Loucy (cell line): ENCODE data around the gene SASH3.

Source experiments
- H2AFZ ChIP-seq: fragments of 200-600 bp; sonication (generic); 2 replicates; pipeline ENCODE4 v1.6.0; 2016; ENCODE audit warnings: antibody characterized with exemption, mild to moderate bottlenecking, low read length, moderate library complexity
- H3F3A ChIP-seq: fragments of 200-600 bp; 2 replicates; pipeline ENCODE4 v1.6.0; 2016; ENCODE audit warnings: antibody characterized with exemption, low read depth, mild to moderate bottlenecking
- H3K27me3 ChIP-seq: fragments of 200-600 bp; sonication (generic); 2 replicates; pipeline ENCODE4 v1.6.1; 2014; ENCODE audit warnings: low read length, mild to moderate bottlenecking; ENCODE audit not compliant: insufficient read depth, poor library complexity, severe bottlenecking
- H3K36me3 ChIP-seq: fragments of 200-600 bp; sonication (generic); 2 replicates; pipeline ENCODE4 v1.6.1; 2016; ENCODE audit warnings: low read length; ENCODE audit not compliant: insufficient read depth
- H3K4me1 ChIP-seq: fragments of 200-600 bp; sonication (generic); 2 replicates; pipeline ENCODE4 v1.5.1; 2014; ENCODE audit warnings: low read length, mild to moderate bottlenecking; ENCODE audit not compliant: insufficient read depth, poor library complexity, severe bottlenecking
- H3K4me2 ChIP-seq: fragments of 200-600 bp; sonication (generic); 2 replicates; pipeline ENCODE4 v1.6.0; 2014; ENCODE audit warnings: antibody characterized with exemption, low read length, low read depth, mild to moderate bottlenecking; ENCODE audit not compliant: poor library complexity, severe bottlenecking
- H3K4me3 ChIP-seq: fragments of 200-600 bp; sonication (generic); 2 replicates; pipeline ENCODE4 v1.5.1; 2014; ENCODE audit warnings: low read length, mild to moderate bottlenecking, mixed read lengths; ENCODE audit not compliant: poor library complexity, severe bottlenecking
- H3K79me2 ChIP-seq: fragments of 200-600 bp; sonication (generic); 2 replicates; pipeline ENCODE4 v1.6.1; 2014; ENCODE audit warnings: low read length; ENCODE audit not compliant: insufficient read depth
- H3K9ac ChIP-seq: fragments of 200-600 bp; sonication (generic); 2 replicates; pipeline ENCODE4 v1.6.0; 2014; ENCODE audit warnings: mild to moderate bottlenecking, low read depth, low read length, moderate library complexity; ENCODE audit not compliant: poor library complexity, severe bottlenecking
- H3K9me2 ChIP-seq: fragments of 200-600 bp; sonication (generic); replicated peaks from 2 replicates; pipeline ENCODE4 v1.6.1; 2016; ENCODE audit warnings: low read depth, low read length, mixed read lengths
- H3K9me3 ChIP-seq: fragments of 200-600 bp; sonication (generic); 2 replicates; pipeline ENCODE4 v1.6.1; 2014; ENCODE audit warnings: mild to moderate bottlenecking, antibody characterized with exemption, low read length, low read depth; ENCODE audit not compliant: insufficient read depth
- H4K20me1 ChIP-seq: fragments of 200-600 bp; sonication (generic); 2 replicates; pipeline ENCODE4 v1.6.0; 2014; ENCODE audit warnings: antibody characterized with exemption, low read length, mild to moderate bottlenecking; ENCODE audit not compliant: insufficient read depth, poor library complexity, severe bottlenecking
- EZH2phosphoT487 ChIP-seq: fragments of 200-600 bp; IDR thresholded peaks from 2 replicates; pipeline ENCODE4 v1.6.1; 2018; ENCODE audit warnings: antibody characterized with exemption, mild to moderate bottlenecking, moderate library complexity, borderline replicate concordance
- TF ChIP-seq, protein P1 (sequence below): fragments of 200-600 bp; sonication (generic); conservative IDR thresholded peaks from 2 replicates; pipeline ENCODE4 v1.5.1; 2014; ENCODE audit warnings: mild to moderate bottlenecking, antibody characterized with exemption, low read length

SASH3 gene

DNA sequence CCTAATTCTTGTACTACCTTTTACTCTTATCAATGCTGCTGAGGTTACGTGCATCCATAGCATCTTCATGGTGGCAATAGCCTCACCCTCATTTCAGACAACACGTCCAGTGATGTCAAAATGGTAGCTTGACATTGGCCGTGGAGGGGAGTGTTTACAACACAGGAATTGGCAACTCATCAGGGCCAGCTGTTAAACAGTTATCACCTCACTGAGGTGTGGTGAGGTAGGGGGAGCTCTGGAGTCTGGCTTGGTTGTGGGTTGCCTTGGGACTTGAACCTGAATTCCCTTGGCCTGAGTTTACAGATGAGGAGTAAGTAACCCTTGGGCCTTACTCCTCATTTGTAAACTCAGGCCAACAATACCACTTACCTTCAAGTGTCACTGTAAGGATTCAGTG lies 10.4 kb downstream of the SASH3 start:
- Histone ChIP-seq H3K4me3 (no peak overlapping the region), H3K36me3 (peaks cover 61% of the 10 kb centered on the region; the same call in 1 of the 2 replicates), H3F3A (peaks cover 3% of the 10 kb centered on the region; the same call in 1 of the 2 replicates), H3K4me2 (no peak overlapping the region), H3K79me2 (peaks cover 55% of the 10 kb centered on the region), H4K20me1 (peaks cover 55% of the 10 kb centered on the region), H3K9me2 (no peaks in the 10 kb centered on the region), H3K9me3 (no peaks in the 10 kb centered on the region), H3K27me3 (no peaks in the 10 kb centered on the region), H3K9ac (no peak overlapping the region), H3K4me1 (peaks cover 19% of the 10 kb centered on the region), H2AFZ (no peak overlapping the region)
- TF ChIP-seq, protein P1, sequence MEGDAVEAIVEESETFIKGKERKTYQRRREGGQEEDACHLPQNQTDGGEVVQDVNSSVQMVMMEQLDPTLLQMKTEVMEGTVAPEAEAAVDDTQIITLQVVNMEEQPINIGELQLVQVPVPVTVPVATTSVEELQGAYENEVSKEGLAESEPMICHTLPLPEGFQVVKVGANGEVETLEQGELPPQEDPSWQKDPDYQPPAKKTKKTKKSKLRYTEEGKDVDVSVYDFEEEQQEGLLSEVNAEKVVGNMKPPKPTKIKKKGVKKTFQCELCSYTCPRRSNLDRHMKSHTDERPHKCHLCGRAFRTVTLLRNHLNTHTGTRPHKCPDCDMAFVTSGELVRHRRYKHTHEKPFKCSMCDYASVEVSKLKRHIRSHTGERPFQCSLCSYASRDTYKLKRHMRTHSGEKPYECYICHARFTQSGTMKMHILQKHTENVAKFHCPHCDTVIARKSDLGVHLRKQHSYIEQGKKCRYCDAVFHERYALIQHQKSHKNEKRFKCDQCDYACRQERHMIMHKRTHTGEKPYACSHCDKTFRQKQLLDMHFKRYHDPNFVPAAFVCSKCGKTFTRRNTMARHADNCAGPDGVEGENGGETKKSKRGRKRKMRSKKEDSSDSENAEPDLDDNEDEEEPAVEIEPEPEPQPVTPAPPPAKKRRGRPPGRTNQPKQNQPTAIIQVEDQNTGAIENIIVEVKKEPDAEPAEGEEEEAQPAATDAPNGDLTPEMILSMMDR: 0 out of 2 replicates have a peak, but pooled peaks have one; percentile 15
- TF ChIP-seq EZH2phosphoT487: no peak

DNA sequence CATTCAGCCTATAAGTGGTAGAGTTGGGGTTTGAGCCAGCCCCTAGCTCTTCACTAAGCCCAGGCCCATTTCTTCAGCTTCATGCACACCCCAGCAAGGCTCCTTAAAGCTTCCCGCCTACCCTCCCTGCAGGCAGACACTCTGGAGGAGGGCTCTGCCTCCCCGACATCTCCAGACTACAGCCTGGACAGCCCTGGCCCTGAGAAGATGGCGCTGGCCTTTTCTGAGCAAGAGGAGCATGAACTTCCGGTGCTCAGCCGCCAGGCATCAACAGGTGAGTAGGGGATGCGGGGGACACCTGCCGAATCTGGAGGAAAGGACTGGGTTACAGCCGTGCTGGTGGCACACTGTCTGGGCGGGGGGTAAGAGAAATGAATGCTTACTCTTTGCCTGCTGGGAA lies 11.1 kb downstream of the SASH3 start:
- Histone ChIP-seq H3K9me2 (no peaks in the 10 kb centered on the region), H3K79me2 (peaks cover 48% of the 10 kb centered on the region), H3F3A (no peaks in the 10 kb centered on the region; the same call in 1 of the 2 replicates), H3K27me3 (no peaks in the 10 kb centered on the region), H4K20me1 (peaks cover 51% of the 10 kb centered on the region), H3K36me3 (peaks cover 67% of the 10 kb centered on the region; the same call in 1 of the 2 replicates), H3K4me1 (peaks cover 19% of the 10 kb centered on the region), H2AFZ (no peak overlapping the region), H3K9me3 (no peaks in the 10 kb centered on the region), H3K9ac (no peak overlapping the region), H3K4me2 (no peak overlapping the region), H3K4me3 (no peak overlapping the region)
- no peak for TF ChIP-seq EZH2phosphoT487
- TF ChIP-seq, protein P1: no peak

GRCh38 chrX:129791336-129791735 lies 11.6 kb downstream of the SASH3 start:
- no peak overlapping the region for H3K4me2 ChIP-seq

GRCh38 chrX:129791961-129792570 lies 12.3 kb downstream of the SASH3 start:
- Histone ChIP-seq H3K79me2 (peaks cover 36% of the 10 kb centered on the region), H3K36me3 (peaks cover 73% of the 10 kb centered on the region; the same call in 1 of the 2 replicates), H3K27me3 (no peaks in the 10 kb centered on the region), H2AFZ (no peak overlapping the region), H3F3A (no peaks in the 10 kb centered on the region), H4K20me1 (peaks cover 44% of the 10 kb centered on the region), H3K9me2 (no peaks in the 10 kb centered on the region), H3K9ac (no peak overlapping the region), H3K9me3 (no peaks in the 10 kb centered on the region), H3K4me1 (peaks cover 11% of the 10 kb centered on the region), H3K4me3 (no peak overlapping the region), H3K4me2 (no peak overlapping the region)
- no peak for TF ChIP-seq EZH2phosphoT487
- TF ChIP-seq, protein P1: no peak

More at GRCh38 chrX:129791336-129791735, 11.6 kb downstream of the SASH3 start:
- Histone ChIP-seq H3K79me2 (peaks cover 43% of the 10 kb centered on the region), H3K4me1 (peaks cover 14% of the 10 kb centered on the region), H3F3A (no peaks in the 10 kb centered on the region), H3K9me3 (no peaks in the 10 kb centered on the region), H3K9me2 (no peaks in the 10 kb centered on the region), H4K20me1 (peaks cover 46% of the 10 kb centered on the region), H3K4me3 (no peak overlapping the region), H3K36me3 (peaks cover 73% of the 10 kb centered on the region; the same call in 1 of the 2 replicates), H3K27me3 (no peaks in the 10 kb centered on the region), H3K9ac (no peak overlapping the region), H2AFZ (no peak overlapping the region)
- no peak for TF ChIP-seq EZH2phosphoT487
